ENCODE results near the gene MYO9A.

Gene MYO9A

GRCh38 chr15:71776304-71776703 lies 341.6 kb downstream of the MYO9A start:
- intact Hi-C loops (cut with DNase I): no loop called here
- DNase-seq: no peak

GRCh38 chr15:71775856-71776255 lies 342.1 kb downstream of the MYO9A start:
- no peak for DNase-seq
- intact Hi-C loops (cut with DNase I): no loop called here

DNA sequence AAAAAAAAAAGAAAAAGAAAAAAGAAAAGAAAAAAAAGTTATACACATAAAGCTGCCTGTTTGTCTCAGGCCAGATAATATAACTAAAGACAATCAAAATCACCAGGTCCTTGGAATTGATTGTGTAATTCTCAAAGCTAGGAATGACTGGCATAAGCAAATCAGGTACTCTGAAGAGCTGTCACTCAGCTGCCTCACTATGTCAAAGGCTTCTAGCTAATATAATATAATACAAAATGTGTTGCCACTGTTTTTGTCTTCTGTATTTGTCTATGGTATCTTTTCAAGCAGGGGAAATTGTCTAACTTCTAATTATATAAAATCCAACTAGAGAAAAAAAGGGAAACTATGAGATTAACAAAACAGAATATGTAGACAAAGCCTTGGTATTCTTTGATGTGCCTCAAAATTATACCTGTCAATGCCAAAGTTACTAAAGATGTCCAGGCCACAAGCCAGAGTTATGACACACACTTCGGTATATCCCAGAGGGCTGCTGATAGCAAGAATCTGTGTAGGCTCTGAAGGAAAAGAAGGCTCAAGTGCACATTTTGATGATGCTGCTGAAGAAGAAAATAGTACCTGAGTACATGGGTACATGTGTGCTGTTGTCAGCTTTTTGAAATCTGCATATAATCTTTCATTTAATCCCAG lies 344.6 kb downstream of the MYO9A start:
- no peak for DNase-seq
- intact Hi-C loops (cut with DNase I): no loop called here
